ENCODE measurements around the gene PIEZO2.

- TF ChIP-seq CTCF (conservative IDR thresholded peaks at IDR 0.05; ENCODE audit: low read depth, low read length), result no peak
- TF ChIP-seq EZH2 (IDR thresholded peaks at IDR 0.05; ENCODE audit: borderline replicate concordance, low read depth, low read length, poor library complexity, severe bottlenecking), result no peak
Observed at GRCh38 chr18:11118051-11118766, 31.2 kb downstream of the PIEZO2 start.
